NB4 (cell line): ENCODE data around the gene APOC3.

Source experiments
- DNase-seq: peaks from one replicate; pipeline ENCODE4 v3.0.0; 2010; ENCODE audit warnings: low read depth
- H3K4me3 ChIP-seq: one replicate; pipeline ENCODE4 v1.5.1; 2011; ENCODE audit warnings: mild to moderate bottlenecking, low read depth, low read length, moderate library complexity
- MYC ChIP-seq: IDR thresholded peaks from 2 replicates; pipeline ENCODE4 v1.6.1; 2011; ENCODE audit warnings: low read depth, low read length
- POLR2A ChIP-seq: IDR thresholded peaks from 2 replicates; pipeline ENCODE4 v1.6.1; 2011; ENCODE audit warnings: mild to moderate bottlenecking; ENCODE audit not compliant: insufficient read length; ENCODE audit errors: extremely low read depth
- TF ChIP-seq, protein P1 (sequence below): IDR thresholded peaks from 2 replicates; pipeline ENCODE4 v1.6.1; 2011; ENCODE audit warnings: low read depth, low read length
- TF ChIP-seq, protein P2 (sequence below): IDR thresholded peaks from one replicate; pipeline ENCODE4 v1.5.1; 2012; ENCODE audit warnings: low read depth, low read length

Gene APOC3

DNA sequence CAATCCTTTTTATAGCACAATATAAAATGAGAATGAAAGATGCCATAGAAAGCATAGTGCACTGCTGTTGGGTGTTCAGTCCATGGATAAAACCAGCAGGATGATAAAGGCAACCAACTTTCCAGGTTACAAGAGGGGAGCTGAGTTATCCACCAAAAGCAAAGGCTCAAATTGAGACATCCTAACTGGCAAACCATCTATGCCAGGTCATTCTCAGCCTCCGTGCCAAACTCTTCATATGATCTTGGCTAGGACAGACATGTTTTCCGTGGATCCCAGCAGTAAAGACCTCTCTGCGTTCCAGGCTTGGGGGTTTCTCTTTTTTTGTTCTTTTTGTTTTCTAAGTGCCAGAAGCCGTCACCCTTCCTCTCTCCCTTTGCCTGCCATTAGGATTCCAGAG is 15.0 kb downstream of the APOC3 start:
- TF ChIP-seq, protein P1, sequence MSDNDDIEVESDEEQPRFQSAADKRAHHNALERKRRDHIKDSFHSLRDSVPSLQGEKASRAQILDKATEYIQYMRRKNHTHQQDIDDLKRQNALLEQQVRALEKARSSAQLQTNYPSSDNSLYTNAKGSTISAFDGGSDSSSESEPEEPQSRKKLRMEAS, result no peak
- TF ChIP-seq MYC, result no peak
- TF ChIP-seq, protein P2, sequence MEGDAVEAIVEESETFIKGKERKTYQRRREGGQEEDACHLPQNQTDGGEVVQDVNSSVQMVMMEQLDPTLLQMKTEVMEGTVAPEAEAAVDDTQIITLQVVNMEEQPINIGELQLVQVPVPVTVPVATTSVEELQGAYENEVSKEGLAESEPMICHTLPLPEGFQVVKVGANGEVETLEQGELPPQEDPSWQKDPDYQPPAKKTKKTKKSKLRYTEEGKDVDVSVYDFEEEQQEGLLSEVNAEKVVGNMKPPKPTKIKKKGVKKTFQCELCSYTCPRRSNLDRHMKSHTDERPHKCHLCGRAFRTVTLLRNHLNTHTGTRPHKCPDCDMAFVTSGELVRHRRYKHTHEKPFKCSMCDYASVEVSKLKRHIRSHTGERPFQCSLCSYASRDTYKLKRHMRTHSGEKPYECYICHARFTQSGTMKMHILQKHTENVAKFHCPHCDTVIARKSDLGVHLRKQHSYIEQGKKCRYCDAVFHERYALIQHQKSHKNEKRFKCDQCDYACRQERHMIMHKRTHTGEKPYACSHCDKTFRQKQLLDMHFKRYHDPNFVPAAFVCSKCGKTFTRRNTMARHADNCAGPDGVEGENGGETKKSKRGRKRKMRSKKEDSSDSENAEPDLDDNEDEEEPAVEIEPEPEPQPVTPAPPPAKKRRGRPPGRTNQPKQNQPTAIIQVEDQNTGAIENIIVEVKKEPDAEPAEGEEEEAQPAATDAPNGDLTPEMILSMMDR, result no peak
- TF ChIP-seq POLR2A, result no peak
- DNase-seq, result no peak
- H3K4me3 ChIP-seq, result no peak overlapping the region

DNA sequence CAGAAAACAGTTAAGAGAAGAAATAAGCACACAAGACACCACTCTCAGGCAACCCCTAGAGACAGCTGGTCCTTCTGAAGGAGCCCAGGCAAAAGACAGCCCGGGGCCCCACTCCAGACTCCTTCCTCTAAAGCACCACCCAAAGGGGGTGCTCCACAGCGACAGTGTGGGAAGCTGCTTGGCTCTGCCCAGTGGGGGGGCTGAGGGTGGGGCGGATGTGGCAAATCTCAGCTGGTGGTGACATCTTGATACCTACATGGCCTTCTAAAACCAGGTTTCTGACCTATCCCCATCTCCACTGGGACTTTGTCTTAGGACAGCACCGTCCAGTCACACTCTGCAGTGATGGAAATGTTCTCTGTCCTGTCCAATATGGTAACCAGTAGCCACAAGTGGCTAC is 17.9 kb downstream of the APOC3 start:
- TF ChIP-seq MYC (no peak), POLR2A (no peak)
- TF ChIP-seq, protein P2, result no peak
- TF ChIP-seq, protein P1, result no peak
- H3K4me3 ChIP-seq, result no peak overlapping the region
- no peak for DNase-seq

DNA sequence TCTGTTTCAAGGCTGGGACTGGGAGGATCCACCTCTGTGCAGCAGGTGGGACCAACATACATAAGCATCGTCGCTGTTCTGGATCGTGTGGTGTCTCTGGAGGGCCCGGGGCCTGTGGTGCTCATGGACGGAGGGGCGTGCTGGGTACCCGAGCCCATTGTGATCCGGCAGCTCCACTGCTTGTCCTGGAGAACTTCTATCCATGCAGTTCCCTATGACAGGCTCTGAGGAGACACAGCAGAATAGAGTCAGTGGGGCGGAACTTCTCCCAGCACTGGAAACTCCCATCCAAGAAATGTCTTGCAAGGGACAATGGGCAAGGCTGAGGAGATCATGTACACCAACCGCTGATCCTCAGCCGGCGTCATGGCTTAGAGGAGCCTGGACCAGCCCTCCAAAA is 19.4 kb downstream of the APOC3 start:
- no peak overlapping the region for H3K4me3 ChIP-seq
- no peak for DNase-seq
- no peak for TF ChIP-seq MYC
- TF ChIP-seq, protein P2, result no peak
- TF ChIP-seq POLR2A, result no peak
- TF ChIP-seq, protein P1, result no peak

DNA sequence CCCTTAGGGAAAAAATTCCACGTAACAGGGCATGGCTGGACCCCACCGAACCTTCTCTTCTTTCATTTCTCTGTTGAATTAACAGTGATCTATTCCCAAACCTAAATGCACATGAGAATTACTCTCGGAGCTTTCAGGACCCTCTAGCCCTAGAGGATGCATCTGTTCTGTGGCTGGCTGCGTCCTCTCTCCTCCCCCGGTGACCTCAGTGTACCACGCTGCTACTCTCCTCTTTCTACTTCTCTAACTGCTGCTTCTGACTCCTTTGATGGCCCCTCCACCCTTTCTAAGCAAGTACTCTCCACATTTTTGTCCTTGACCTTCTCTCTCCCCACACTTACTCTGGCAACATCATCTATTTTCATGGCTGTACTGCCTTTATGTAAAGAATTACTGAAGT is 19.8 kb downstream of the APOC3 start:
- DNase-seq, result peak; percentile 82
- H3K4me3 ChIP-seq, result no peak overlapping the region
- TF ChIP-seq, protein P2, result no peak
- no peak for TF ChIP-seq POLR2A
- TF ChIP-seq, protein P1, result peak; percentile 41; the same call in 1 of the 2 replicates
- peak; percentile 48; the same call in 1 of the 2 replicates for TF ChIP-seq MYC

DNA sequence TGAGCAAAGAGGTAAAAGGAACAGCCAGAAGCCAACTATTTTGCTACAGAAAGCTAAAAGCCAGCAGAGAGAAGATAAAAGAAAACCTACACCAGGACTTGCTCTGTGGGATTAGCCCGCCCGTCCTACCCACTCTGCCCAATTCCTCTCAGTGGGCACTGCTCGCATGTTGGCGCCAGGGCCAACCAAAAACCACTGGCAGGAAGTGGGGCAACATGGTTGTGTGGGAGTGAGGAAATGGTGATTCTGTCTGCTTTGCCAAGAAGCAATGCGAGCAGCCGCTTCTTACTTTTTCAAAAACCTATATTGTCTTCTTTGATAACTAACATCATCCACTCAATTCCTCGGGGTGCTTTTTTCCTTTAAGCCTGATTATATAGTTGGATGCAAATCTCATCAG is 21.9 kb downstream of the APOC3 start:
- peak; percentile 98 for DNase-seq
- peak; percentile 80 for TF ChIP-seq MYC
- TF ChIP-seq, protein P1, result peak; percentile 73
- TF ChIP-seq, protein P2, result no peak
- no peak for TF ChIP-seq POLR2A
- peak overlapping the region; percentile 42 for H3K4me3 ChIP-seq
